Activated CD8-positive, alpha-beta memory T cell treated with anti-CD3 and anti-CD28 coated beads, Interleukin-2, amount 50 U/mL, for 48 hours (primary cell): Measurements from ENCODE around the gene MAG.
"Not testable (repeated sequence)": the region's sequence is repeated elsewhere in the genome, so short reads cannot be mapped to it uniquely, and the experiment has no call there.

Experiments used
- DNase-seq: peaks from one replicate; pipeline ENCODE4 v3.0.0-alpha.2; 2020

MAG gene

DNA sequence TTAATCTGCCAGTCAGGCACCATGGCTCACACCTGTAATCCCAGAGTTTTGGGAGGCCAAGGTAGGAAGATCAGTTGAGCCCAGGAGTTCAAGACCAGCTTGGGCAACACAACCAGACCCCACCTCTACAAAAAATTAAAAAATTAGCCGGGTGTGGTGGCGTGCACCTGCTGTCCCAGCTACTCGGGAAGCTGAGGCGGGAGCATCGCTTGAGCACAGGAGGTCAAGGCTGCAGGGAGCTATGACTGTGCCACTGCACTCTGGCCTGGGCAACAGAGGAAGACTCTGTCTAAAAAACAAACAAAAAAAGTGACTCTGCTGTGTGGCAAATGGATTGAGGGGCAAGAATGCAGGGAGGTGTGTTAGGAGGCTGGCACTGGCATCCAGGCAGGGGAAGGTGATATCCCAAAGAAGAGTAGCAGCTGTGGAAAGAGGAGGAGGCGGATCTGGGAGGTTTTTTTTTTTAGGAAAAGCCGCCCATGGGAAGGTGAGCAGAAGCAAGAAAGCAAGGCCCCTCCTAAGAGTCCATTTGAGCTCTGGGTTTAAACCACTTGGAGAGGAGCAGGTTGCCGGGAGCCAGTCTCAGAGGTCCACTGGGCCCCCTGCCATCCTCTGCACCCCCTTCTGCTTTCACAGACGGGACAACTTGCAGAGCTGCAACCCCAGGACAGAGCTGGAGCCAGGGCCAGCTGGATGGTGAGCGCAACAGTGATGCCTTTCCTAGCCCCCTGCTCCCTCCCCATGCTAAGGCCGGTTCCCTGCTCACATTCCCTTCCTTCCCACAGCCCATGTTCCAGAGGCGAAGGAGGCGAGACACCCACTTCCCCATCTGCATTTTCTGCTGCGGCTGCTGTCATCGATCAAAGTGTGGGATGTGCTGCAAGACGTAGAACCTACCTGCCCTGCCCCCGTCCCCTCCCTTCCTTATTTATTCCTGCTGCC lies 7.5 kb upstream of the MAG start:
- DNase-seq: no peak

DNA sequence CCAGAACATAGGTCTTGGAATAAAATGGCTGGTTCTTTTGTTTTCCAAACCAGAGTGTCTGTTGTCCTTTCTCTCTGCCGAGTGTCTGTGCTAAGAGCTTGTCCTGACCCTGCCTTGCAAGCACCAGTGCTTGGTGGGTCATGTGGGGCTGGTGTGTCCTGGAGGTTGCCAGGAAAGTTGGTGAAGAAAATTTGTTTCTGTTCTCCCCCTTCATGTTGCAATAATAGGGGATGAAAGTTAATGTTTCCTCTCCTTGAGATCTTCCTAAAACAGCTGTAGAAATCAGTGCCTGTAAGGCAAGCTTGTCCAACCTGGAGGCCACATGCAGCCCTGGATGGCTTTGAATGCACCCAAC lies 6.9 kb upstream of the MAG start:
- DNase-seq: no peak

DNA sequence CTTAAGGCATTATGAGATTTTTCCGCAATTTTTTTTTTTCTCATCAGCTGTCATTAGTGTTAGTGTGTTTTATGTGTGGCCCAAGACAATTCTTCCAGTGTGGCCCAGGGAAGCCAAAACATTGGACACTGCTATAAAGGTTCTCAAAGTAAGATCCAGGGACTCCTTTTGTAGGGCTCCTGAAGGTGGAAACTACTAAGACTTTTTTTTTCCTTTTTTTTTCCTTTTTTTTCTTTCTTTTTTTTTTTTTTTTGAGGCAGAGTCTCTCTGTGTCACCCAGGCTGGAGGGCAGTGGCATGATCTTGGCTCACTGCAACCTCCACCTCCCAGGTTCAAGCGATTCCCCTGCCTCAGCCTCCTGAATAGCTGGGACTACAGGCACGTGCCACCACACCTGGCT lies 6.5 kb upstream of the MAG start:
- DNase-seq: not testable (repeated sequence)

DNA sequence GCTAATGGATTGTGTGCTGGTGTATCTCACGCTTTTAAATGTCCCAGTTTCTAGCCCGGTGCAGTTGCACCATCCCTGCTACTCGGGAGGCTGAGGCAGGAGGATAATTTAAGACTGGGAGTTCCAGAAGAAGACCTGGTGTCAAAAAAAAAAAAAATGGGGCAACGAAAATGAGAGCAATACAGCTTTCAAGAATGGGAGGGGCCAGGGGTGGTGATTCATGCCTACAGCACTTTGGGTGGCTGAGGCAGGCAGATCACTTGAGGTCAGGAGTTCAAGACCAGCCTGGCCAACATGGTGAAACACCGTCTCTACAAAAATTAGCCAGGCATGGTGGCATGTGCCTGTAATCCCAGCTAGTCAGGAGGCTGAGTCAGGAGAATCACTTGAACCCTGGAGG lies 5.9 kb upstream of the MAG start:
- not testable (repeated sequence) for DNase-seq

DNA sequence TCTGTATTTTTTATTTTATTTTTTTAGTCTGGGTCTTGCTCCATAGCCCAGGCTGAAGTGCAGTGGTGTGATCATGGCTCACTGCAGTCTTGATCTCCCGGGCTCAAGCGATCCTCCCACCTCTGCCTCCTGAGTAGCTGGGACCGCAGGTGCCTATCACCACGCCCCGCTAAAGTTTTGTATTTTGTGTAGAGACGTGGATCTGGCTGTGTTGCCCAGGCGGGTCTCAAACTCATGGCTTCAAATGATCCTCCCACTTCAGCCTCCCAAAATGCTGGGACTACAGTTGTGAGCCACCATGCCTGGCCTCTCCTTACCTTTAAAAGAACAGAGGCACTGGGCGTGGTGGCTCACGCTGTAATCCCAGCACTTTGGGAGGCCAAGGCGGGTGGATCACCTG lies 4.2 kb upstream of the MAG start:
- DNase-seq: no peak

DNA sequence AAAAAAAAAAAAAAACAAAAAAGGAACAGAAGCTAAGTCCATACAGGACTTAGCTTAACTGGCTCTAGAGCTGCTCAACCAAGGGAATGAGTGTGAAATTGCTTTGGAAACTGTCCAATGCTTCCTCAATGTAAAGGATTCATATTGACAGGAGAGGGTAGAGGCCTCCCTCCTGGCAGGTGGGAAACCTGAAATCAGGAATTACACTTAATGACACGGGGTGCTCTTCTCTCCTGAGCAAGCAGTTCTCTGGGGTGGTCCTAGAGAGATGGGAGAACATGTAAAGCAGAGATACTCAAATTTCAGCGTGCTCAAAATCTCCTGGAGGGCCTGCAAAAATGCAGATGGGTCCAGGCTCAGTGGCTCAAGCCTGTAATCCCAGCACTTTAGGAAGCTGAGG lies 3.6 kb upstream of the MAG start:
- DNase-seq: no peak

DNA sequence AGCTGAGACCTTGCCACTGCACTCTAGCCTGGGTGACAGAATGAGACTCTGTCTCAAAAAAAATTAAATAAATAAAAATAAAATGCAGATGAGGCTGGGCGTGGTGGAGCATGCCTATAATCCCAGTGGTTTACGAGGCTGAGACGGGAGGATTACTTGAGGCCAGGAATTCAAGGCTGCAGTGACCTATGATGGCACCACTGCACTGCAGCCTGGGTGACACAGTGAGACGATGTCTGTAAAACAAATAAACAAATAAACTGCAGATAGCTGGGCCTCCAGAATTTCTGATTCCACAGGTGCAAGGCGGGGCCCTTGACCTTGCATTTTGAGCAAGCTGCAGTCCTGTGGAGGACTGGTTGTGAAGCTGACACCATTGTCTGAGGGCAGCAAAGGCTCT lies 3.1 kb upstream of the MAG start:
- no peak for DNase-seq

DNA sequence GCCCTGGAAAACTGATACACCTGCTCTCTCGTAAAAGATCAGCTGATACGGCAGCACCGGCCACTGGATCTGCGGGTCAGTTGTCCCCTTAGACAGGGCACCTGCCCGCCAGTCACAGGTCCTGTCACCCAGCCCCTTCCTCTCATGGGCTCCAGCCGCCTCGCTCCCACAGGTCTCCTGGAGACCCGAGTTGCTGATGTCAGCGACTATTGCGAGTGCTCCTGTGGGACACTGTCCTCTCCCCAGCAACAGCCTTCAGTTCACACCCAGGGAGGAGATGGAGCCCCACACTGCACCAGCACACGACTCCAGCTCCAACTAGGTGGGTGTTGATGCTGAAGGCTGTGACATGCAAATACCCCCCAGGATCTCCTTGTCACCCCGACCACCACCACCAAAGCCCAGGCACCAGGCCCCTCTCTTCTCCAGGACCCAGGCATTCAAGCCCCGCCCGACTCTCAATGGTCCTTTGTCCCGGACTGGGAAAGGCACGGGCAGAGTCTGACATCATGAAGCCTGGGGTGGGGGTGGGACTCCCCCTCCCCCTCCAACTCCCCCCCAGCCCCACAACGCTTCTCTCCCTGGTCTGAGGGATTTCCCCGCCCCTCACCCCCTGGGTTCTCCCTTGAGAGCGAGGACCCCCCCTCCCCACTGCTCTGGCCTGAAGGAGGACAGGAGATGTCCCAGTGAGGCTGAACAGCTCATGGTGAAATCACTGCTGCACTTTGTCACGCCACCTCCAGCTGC lies 1.4 kb upstream of the MAG start:
- no peak for DNase-seq

DNA sequence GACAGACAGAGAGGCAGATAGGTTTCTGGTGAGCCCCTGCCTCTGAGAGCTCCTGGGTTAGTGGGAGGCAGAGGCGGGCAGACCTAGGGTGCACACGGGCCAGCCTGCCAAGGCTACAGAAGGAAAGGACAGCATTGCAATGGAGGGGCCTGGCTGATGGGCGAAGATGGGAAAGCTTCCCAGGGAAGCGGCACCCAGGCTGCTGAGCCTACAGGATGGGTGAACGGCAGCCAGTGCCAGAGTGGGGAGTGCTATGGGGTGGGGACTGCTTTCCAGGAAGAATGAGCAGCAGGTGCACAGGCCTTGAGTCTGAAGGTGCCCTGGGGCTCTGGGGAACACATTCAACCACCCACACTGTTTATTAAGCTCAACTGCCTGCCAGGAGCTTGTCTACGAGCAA lies 702 bp upstream of the MAG start:
- no peak for DNase-seq

DNA sequence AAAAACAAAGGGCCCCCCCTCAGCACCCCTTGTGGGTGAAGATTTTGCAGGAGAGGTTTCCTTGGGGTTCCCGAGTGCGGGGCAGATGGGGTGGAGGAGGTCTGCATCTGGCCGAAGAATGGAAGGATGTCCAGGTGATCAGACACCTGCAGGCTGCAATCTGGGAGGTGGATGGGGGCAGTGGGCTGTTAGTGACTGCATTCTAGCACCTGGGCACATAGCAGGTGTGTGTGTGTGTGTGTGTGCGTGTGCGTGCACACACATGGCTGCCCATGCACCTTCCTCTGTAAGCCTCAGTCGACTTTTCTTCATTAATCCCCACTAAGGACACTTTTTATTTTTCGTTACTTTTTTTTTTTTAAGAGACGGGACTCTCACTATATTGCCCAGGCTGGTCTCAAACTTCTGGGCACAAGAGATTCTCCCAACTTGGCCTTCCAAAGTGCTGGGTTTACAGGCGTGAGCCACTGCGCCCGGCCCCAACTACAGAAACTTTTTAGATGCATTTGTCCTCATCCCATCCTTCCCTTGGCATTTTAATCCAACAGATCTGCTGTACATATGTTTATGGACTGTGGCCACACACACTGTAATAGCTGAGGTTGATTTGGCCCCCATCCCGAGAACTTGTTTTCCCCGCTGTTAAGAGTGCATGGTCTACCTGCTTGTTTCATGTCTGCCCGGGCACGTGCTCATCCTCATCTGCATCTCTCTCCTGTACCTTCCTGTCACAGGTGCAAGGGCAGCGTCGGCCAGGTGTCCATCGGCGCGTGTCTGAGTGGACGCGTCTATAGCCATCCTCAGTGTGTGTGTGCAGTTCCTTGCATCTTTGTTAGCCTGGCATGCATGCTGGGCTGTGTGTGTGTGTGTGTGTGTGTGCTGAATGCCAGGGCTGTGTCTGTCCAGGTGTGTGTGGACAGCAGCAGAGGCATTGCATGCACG lies 731 bp downstream of the MAG start:
- no peak for DNase-seq

DNA sequence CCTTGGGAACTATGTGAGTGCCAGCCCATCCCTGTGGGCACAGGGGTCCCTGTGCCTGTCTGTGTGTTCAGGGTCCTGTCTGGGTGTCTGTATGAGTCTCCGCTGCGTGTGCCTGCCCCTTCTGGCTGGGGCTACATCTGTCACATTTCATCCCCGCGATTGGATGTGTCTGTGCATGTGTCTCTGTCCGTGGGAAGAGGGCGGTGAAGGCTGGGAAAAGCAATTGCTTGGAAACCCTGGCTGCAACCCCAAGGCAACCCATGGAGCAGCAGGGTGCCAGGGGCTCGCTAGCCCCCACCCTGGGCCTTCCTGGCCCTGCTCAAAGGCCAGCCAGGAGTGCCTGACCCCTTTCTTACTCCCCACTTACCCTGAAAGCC lies 1.4 kb downstream of the MAG start:
- no peak for DNase-seq

DNA sequence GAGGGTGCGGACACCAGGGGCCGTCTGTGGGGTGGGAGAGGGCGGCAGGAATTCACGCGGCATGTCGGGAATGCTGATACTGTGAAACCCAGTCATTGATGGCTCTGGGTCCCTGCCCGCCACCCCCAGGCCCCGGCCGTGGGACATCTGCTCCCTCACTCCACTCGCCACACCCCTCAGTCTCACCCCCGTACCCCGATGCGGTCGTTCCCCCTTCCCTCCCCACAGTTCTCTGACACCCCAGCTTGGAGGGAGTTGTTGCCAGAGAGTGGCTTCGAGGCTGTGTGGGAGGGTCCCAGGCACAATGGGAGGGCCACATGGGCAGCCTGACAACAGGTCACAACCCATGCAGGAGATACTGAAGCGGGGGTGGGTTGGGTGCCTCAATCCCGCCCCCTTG lies 1.8 kb downstream of the MAG start:
- no peak for DNase-seq

DNA sequence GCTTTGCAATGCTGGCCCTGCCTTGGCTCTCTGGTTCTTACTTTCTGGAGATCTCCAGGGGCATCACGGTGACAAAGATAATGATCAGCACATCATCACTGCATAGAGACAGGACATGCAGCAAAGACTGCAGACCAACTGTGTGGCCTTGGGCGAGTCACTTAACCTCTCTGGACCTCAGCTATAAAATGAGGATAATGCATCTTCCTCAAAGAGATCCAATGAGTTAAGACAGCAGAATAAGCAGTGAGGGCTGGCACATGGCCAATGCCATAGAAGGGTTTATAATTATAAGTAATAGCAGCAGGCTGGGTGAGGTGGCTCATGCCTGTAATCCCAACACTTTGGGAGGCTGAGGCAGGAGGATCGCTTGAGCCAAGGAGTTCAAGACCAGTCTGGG lies 2.4 kb downstream of the MAG start:
- DNase-seq: no peak

DNA sequence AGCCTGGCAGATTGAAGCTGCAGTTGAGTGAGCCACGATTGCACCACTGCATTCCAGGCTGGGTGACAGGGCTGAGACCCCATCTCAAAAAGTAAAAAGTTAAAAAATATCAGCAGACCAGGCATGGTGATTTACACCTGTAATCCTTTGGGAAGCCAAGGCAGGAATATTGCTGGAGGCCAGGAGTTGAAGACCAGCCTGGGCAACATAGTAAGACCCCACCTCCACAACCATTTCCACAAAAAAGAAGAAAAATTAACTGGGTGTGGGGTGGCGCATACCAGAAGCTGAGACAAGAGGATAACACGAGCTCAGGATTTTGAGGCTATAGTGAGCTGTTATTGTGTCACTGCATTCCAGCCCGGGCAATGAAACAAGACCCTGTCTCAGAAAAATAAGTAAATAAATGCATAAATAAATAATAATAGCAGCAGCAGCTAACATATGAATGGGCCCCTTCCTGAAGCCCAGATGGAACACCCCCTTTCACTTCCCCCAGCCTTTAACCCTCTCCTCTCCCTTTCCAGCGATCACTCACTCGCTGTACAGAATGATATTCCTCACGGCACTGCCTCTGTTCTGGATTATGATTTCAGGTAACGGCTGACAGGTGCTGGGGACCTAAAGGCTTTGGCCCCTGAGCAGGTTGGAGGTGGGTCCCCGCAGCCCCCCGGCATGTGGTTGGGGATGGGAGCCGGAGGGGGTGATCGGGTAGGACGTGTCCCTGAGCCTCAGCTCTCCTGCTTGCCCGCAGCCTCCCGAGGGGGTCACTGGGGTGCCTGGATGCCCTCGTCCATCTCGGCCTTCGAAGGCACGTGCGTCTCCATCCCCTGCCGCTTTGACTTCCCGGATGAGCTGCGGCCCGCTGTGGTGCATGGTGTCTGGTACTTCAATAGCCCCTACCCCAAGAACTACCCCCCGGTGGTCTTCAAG lies 3.2 kb downstream of the MAG start:
- no peak for DNase-seq

DNA sequence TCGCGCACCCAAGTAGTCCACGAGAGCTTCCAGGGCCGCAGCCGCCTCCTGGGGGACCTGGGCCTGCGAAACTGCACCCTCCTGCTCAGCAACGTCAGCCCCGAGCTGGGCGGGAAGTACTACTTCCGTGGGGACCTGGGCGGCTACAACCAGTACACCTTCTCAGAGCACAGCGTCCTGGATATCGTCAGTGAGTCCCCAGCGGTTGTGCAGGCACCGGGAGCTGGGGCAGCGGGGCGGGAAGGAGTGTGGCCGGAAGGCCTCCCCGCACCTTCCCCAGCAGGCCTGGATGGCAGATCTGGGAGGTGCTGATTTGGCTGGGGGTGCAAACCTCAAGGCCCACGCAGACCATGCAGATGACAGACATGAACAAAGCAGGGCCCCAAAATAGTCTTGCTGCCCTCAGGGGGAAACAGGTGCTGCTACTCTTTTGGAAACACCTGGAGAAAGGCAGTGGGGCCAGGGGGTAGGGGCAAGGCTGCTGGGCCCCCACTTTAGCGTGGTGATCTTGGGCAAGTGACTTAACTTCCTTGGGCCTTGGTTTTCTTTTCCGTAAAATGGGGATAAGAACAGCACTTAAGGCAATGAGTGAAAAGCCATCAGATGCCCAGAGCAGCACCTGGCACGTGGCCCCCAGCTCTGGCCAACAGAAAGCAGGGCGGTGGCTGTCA lies 4.0 kb downstream of the MAG start:
- peak; percentile 70 for DNase-seq

DNA sequence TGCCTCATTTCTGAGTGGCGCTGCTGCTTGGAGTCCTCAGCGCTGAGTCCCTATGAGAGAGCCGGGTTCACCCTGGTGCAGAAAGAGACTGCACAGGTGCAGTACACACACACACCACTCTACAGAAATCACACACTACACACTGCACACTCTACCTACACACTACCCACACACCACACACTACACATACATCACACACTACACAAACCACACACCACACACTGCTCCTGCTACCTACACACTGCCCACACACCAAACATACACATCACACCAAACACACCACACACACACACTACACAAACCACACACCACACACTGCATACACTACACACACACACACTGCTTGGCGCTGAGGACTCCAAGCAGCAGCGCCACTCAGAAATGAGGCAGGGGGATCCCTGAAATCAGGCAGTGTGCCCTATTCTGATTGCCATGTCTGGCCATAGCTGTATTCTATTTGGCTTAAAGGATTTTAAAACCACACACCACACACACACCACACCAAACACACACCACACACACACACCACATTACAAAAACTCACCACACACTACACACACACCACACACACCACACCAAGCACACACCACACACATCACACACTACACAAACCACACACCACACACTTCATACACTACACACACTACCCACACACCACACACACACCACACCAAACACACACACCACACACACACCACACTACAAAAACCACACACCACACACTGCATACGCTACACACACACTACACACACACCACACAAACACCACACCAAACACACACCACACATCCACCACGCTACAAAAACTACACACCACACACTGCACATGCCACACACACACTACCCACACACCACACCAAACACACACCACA lies 4.9 kb downstream of the MAG start:
- DNase-seq: no peak

DNA sequence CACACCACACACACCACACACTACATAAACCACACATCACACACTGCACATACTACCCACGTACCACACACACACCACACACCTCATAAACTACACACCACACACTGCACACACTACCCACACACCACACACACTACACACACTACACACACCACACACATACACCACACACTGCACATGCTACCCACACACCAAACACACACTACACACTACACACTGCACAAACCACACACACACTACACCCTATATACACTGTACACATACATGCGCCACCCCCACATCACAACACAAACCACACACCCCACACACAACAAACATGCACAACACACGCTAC lies 5.5 kb downstream of the MAG start:
- DNase-seq: no peak

DNA sequence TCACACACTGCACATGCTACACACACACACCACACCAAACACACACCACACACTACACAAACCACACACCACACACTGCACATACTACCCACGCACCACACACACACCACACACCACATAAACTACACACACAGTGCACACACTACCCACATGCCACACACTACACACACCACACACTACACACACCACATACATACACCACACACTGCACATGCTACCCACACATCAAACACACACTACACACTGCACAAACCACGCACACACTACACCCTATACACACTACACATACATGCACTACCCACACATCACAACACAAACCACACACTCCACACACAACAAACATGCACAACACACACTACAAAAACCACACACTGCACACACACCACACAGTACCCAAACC lies 6.0 kb downstream of the MAG start:
- no peak for DNase-seq

DNA sequence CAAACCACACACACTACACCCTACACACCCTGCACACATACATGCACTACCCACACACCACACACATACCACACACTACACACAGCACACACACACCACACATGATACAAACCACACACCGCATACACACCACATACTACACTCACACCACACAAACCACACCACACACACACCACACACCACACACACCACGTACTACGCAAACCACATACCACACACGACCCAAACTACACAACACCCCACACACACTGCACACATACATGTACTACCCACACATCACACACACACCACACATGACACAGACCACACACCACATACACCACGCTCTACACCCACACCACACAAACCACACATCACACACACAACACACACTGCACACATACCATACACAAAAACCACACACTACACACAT lies 6.6 kb downstream of the MAG start:
- no peak for DNase-seq

DNA sequence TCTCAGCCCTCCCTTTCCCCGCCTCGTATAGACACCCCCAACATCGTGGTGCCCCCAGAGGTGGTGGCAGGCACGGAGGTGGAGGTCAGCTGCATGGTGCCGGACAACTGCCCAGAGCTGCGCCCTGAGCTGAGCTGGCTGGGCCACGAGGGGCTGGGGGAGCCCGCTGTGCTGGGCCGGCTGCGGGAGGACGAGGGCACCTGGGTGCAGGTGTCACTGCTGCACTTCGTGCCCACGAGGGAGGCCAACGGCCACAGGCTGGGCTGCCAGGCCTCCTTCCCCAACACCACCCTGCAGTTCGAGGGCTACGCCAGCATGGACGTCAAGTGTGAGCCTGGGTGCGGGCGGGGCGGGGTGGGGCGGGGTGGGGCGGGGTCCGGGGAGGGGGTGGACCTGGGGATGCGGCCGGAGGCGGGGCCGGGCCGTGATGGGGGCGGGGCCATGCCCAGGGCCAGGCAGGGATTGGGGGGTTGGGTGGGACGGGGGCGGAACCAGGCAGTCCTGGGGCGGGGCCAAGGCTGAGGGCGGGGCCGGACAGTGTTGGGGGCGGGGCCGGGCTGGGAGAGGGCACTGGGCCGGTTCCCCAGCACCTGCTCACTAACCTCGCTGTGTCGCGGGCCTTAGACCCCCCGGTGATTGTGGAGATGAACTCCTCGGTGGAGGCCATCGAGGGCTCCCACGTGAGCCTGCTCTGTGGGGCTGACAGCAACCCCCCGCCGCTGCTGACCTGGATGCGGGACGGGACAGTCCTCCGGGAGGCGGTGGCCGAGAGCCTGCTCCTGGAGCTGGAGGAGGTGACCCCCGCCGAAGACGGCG lies 7.8 kb downstream of the MAG start:
- DNase-seq: no peak
